Immature natural killer cell (primary cell): ENCODE data around the gene NTMT1. TPM values are rescaled to one million over a fixed set of nuclear protein-coding genes. Genes with fewer than 3 reads are reported as not detected.

ENCODE experiments used
- DNase-seq, 3 donors: peaks; one replicate each; pipeline ENCODE4 v3.0.0; 2022; ENCODE audit warnings: mixed read lengths in 1 of 3
- H3K27ac Mint-ChIP-seq, 6 donors: one replicate each; pipeline ENCODE4 v1.8.0; 2020; ENCODE audit warnings: mixed read lengths in 6 of 6, mild to moderate bottlenecking in 5 of 6, inconsistent platforms in 4 of 6, moderate library complexity in 3 of 6
- H3K27me3 Mint-ChIP-seq, 3 donors: one replicate each; pipeline ENCODE4 v1.8.0; 2020 to 2021; ENCODE audit warnings: low read depth in 3 of 3, mild to moderate bottlenecking in 3 of 3, mixed read lengths in 3 of 3, moderate library complexity in 3 of 3, inconsistent platforms in 1 of 3
- H3K36me3 Mint-ChIP-seq, 3 donors: one replicate each; pipeline ENCODE4 v1.8.0; 2020; ENCODE audit warnings: mixed read lengths in 3 of 3, inconsistent platforms in 2 of 3, mild to moderate bottlenecking in 2 of 3
- H3K4me1 Mint-ChIP-seq, 2 donors: one replicate each; pipeline ENCODE4 v1.8.0; 2020; ENCODE audit warnings: inconsistent platforms in 2 of 2, mild to moderate bottlenecking in 2 of 2, mixed read lengths in 2 of 2, moderate library complexity in 1 of 2
- H3K4me3 Mint-ChIP-seq, 5 donors: one replicate each; pipeline ENCODE4 v1.8.0; 2020; ENCODE audit warnings: mild to moderate bottlenecking in 5 of 5, mixed read lengths in 5 of 5, inconsistent platforms in 3 of 5, moderate library complexity in 3 of 5
- H3K9me3 Mint-ChIP-seq, 6 donors: one replicate each; pipeline ENCODE4 v1.8.0; 2020; ENCODE audit warnings: mild to moderate bottlenecking in 6 of 6, mixed read lengths in 6 of 6, inconsistent platforms in 4 of 6, moderate library complexity in 3 of 6
- polyA plus RNA-seq, 3 donors: library from polyadenylated mRNA; unstranded; fragments of 300-500 nt; fragmentation: Illumina TruSeq; gene quantifications; one replicate each; pipeline ENCODE4 v1.2.3, GENCODE V29; 2021

Gene NTMT1
- polyA plus RNA-seq, 3 donors from 2014 or later = 33.8 to 41.3 (median 35.8) TPM

DNA sequence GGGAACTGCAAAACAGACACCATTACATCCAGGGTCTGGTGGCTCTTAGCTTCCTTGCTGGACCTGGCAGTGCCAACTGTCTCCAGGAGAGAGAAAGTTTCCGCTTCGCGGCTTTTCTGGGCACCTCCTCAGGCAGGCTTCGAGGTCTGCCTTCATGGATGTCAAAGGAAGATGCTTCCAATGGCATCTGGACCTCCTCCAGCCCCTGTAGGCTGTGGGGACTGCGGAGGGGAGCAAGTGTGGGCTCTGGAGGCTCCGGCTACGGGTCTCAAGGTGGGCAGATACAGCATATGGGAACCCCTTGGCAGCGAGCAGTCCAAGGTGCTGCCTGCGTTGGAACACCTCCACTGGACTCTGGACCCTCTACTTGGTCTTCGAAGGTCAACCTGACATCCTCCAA, 11.0 kb upstream of the NTMT1 start:
- Mint-ChIP-seq H3K27ac (no peak overlapping the region), H3K4me1 (peaks cover 8 to 14% of the 10 kb centered on the region in 2 donors), H3K27me3 (peaks cover 4 to 11% (median 7%) of the 10 kb centered on the region in 3 donors), H3K36me3 (peaks cover 0 to 4% (median 0%) of the 10 kb centered on the region in 3 donors), H3K4me3 (no peak overlapping the region), H3K9me3 (no peaks in the 10 kb centered on the region)
- no peak for DNase-seq

GRCh38 chr9:129615407-129616285, 10.3 kb upstream of the NTMT1 start:
- no peak overlapping the region for H3K4me3 Mint-ChIP-seq
- no peaks in the 10 kb centered on the region for H3K9me3 Mint-ChIP-seq
- H3K36me3 Mint-ChIP-seq = peaks cover 0 to 4% (median 0%) of the 10 kb centered on the region in 3 donors
- peak overlapping the region in 1 of 6 donors; percentile 46 for H3K27ac Mint-ChIP-seq
- H3K4me1 Mint-ChIP-seq = peaks cover 8 to 12% of the 10 kb centered on the region in 2 donors
- no peak for DNase-seq
- H3K27me3 Mint-ChIP-seq = peaks cover 3 to 10% (median 6%) of the 10 kb centered on the region in 3 donors

- Mint-ChIP-seq H3K4me1 (peaks cover 4 to 14% of the 10 kb centered on the region in 2 donors), H3K9me3 (no peaks in the 10 kb centered on the region), H3K27ac (no peak overlapping the region), H3K36me3 (peaks cover 0 to 4% (median 0%) of the 10 kb centered on the region in 3 donors), H3K27me3 (peaks cover 8 to 12% (median 8%) of the 10 kb centered on the region in 3 donors), H3K4me3 (no peak overlapping the region)
- no peak for DNase-seq
Observed at GRCh38 chr9:129617167-129617566, 8.8 kb upstream of the NTMT1 start.

GRCh38 chr9:129619787-129620668, 5.9 kb upstream of the NTMT1 start:
- no peak for DNase-seq
- Mint-ChIP-seq H3K27me3 (peaks cover 13 to 21% (median 18%) of the 10 kb centered on the region in 3 donors), H3K9me3 (no peaks in the 10 kb centered on the region), H3K36me3 (peaks cover 0 to 4% (median 0%) of the 10 kb centered on the region in 3 donors), H3K27ac (no peak overlapping the region), H3K4me1 (peaks cover 11 to 24% of the 10 kb centered on the region in 2 donors), H3K4me3 (peak overlapping the region; percentile 2 to 45 (median 10))

GRCh38 chr9:129620669-129621295, 5.2 kb upstream of the NTMT1 start, which contains the start of gene C9orf50:
Gene C9orf50, minus strand, starts transcription at chr9:129621101. Its CDS starts 527 bp downstream, at chr9:129620574.
- Mint-ChIP-seq H3K27ac (no peak within 1 kb of the TSS), H3K36me3 (peaks cover 0 to 4% (median 0%) of the 10 kb centered on the region in 3 donors), H3K9me3 (no peaks in the 10 kb centered on the region), H3K27me3 (peaks cover 15 to 23% (median 22%) of the 10 kb centered on the region in 3 donors), H3K4me1 (peaks cover 16 to 28% of the 10 kb centered on the region in 2 donors), H3K4me3 (peak within 1 kb of the TSS in 4 of 5 donors; percentile 45 to 63 (median 56))
- no peak for DNase-seq

- Mint-ChIP-seq H3K4me3 (no peak overlapping the region), H3K9me3 (no peaks in the 10 kb centered on the region), H3K36me3 (peaks cover 0 to 4% (median 0%) of the 10 kb centered on the region in 3 donors), H3K27ac (peak overlapping the region in 1 of 6 donors; percentile 21), H3K27me3 (peaks cover 17 to 39% (median 31%) of the 10 kb centered on the region in 3 donors), H3K4me1 (peaks cover 36 to 51% of the 10 kb centered on the region in 2 donors)
- no peak for DNase-seq
Observed at GRCh38 chr9:129623331-129623730, 2.6 kb upstream of the NTMT1 start.

GRCh38 chr9:129624168-129624759, 1.7 kb upstream of the NTMT1 start:
- peak; percentile 53 to 56 (median 56) for DNase-seq
- H3K27ac Mint-ChIP-seq = peak overlapping the region in 5 of 6 donors; percentile 84 to 96 (median 88)
- peaks cover 17 to 36% (median 25%) of the 10 kb centered on the region in 3 donors for H3K27me3 Mint-ChIP-seq
- H3K4me1 Mint-ChIP-seq = peaks cover 41 to 56% of the 10 kb centered on the region in 2 donors
- peak overlapping the region; percentile 69 to 83 (median 72) for H3K4me3 Mint-ChIP-seq
- H3K36me3 Mint-ChIP-seq = no peaks in the 10 kb centered on the region
- H3K9me3 Mint-ChIP-seq = no peaks in the 10 kb centered on the region

- Mint-ChIP-seq H3K27me3 (peaks cover 15 to 33% (median 25%) of the 10 kb centered on the region in 3 donors), H3K36me3 (no peaks in the 10 kb centered on the region), H3K4me1 (peaks cover 48 to 59% of the 10 kb centered on the region in 2 donors), H3K4me3 (peak overlapping the region; percentile 72 to 83 (median 77)), H3K27ac (peak overlapping the region in 5 of 6 donors; percentile 78 to 96 (median 82)), H3K9me3 (no peaks in the 10 kb centered on the region)
- peak in 2 of 3 donors; percentile 31 to 42 for DNase-seq
Observed at GRCh38 chr9:129624947-129625346, 1.0 kb upstream of the NTMT1 start.

DNA sequence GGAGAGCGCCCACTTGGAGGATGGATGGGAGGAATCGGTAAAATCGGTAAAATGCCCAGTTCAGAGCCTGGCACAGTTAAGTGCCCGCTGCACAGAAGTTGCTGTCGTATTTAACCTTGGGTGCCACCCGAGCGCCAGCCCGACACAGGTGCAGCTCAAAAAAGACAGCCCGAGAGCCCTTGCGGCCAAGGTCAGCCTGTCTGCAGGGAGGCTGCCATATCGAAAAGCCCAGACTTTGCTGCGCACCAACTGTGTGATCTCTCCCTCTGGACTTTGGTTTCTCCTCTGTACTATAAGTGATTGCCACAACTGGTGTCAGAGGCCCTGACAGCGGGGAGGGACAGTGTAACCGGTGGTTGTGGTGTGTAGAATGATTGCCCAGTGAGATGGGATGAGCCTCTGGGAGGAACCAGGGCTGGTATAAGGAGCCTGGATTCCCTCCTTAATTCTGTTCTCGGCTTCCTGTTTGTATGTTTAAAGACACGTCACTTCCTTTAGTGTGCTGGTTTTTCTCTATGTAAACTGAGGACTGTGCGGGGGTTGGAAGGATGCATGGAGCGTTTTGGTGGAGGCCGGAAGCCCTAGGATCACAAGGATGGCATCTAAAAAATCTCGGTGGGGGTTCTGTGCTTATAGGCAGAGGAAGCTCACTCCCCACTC, 792 bp downstream of the NTMT1 start:
- H3K27me3 Mint-ChIP-seq = peaks cover 11 to 33% (median 20%) of the 10 kb centered on the region in 3 donors
- peak overlapping the region; percentile 86 to 97 (median 92) for H3K27ac Mint-ChIP-seq
- peaks cover 60 to 66% of the 10 kb centered on the region in 2 donors for H3K4me1 Mint-ChIP-seq
- H3K36me3 Mint-ChIP-seq = no peaks in the 10 kb centered on the region
- peak in 2 of 3 donors; percentile 39 to 42 for DNase-seq
- H3K4me3 Mint-ChIP-seq = peak overlapping the region; percentile 77 to 97 (median 83)
- H3K9me3 Mint-ChIP-seq = no peaks in the 10 kb centered on the region

DNA sequence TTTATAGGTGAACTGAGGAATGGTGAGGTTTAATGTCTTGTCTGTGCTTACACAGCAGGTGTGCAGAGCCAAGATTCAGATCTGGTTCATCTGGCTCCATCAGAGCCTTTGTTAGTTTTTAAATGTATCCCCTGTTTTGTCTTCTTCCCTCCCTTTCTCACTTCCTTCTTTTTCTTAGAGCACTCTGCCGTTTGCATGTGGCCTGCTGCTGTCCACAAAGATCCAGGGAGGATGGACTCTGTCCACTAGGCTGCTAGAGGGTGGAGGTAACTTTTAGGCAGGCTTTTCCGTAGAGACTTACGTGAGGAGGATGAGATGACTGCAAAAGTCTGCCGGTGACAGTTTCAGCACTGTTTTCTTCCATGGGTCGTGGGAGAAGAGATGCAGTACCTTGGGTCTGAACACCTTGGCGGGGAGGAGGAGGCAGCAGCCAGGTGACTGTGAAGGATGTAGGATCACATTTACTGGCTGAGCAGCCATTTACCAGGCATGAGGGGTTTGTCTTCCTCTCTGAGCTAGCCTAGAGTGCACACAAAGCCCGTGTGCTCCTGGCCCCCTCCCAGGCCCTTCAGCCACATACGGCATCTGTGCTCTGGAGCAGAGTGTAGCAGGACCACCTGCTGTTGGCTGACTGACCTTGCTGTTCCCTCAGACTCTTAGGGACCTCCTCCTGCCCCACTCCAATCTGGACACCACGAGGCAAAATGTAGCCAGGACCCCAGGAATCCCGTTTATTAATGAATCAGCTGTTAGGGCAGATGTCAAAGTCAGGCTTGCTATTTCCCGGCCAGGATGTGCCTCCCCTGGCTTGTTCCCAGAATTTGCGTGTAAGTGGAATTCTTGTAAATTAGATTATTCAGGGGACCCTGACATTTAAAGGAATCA, 1.8 kb downstream of the NTMT1 start:
- no peak for DNase-seq
- Mint-ChIP-seq H3K36me3 (no peaks in the 10 kb centered on the region), H3K9me3 (no peaks in the 10 kb centered on the region), H3K27me3 (peaks cover 11 to 33% (median 20%) of the 10 kb centered on the region in 3 donors), H3K4me3 (peak overlapping the region; percentile 77 to 97 (median 83)), H3K27ac (peak overlapping the region; percentile 86 to 97 (median 92)), H3K4me1 (peaks cover 62 to 66% of the 10 kb centered on the region in 2 donors)

DNA sequence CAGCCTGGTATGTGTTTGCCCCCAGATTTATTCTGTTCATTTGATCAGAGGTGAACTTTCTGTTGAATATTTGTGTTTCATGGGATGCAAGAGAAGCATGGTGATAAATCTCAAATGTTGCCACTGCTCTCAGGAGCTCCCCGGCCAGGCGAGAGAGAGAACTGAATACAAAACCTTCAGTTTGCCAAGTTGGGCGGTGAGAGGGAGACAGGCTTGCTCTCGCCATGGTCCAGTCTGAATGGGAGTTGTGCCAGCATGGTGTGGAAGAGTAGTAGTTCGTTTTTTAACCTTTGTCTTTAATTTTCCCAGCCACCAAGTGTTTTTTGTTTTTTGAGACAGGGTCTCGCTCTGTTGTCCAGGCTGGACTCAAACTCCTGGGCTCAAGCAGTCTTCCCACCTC, 2.7 kb downstream of the NTMT1 start:
- no peak for DNase-seq
- Mint-ChIP-seq H3K36me3 (no peaks in the 10 kb centered on the region), H3K4me3 (peak overlapping the region in 3 of 5 donors; percentile 14 to 47 (median 25)), H3K27ac (peak overlapping the region in 5 of 6 donors; percentile 20 to 89 (median 44)), H3K4me1 (peaks cover 62 to 66% of the 10 kb centered on the region in 2 donors), H3K9me3 (no peaks in the 10 kb centered on the region), H3K27me3 (peaks cover 7 to 30% (median 18%) of the 10 kb centered on the region in 3 donors)
